ENCODE data around the gene ZNF547.

GRCh38 chr19:57419439-57419838 is 56.1 kb downstream of the ZNF547 start:
- no peak for TF ChIP-seq EZH2 (IDR thresholded peaks at IDR 0.05; ENCODE audit: insufficient read depth, poor library complexity, severe bottlenecking)
- TF ChIP-seq EZH2phosphoT487 (IDR thresholded peaks at IDR 0.05; ENCODE audit: insufficient read depth, low read depth): no peak

All from GM23248 (cell line).